Measurements from ENCODE around the gene PSMA5.

Gene PSMA5

DNA sequence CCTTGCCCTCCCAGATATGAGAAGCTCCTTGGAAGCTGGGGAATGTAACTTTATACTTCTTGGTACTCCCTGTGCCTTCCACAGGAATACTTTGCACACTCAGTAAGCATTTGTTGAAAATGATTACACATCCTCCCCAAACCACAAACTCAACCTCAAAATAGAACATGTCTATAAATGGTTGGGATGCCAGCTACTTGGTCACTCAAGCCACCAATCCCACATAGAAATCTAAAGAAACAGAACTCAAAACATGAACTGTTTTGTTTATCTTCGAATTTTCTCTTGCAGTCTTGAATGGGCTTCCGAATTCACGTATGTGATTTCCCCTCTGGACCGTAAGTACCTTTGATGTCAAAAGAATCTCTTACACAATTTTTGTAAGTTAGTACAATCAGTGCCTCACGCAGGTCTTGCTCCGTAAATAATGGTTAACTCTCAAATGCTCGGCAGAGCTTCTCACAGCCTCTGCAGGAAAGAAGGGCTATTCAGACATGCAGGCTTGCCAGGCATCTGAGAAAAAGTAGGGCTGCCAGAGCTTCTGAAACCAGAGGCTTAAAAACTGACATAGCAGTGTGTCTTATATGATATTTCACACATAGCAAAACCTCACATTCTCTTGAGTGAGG is 55.4 kb downstream of the PSMA5 start:
- in situ Hi-C loops (cut with MboI; ENCODE audit: low sequenced_read_pairs): no loop called here

DNA sequence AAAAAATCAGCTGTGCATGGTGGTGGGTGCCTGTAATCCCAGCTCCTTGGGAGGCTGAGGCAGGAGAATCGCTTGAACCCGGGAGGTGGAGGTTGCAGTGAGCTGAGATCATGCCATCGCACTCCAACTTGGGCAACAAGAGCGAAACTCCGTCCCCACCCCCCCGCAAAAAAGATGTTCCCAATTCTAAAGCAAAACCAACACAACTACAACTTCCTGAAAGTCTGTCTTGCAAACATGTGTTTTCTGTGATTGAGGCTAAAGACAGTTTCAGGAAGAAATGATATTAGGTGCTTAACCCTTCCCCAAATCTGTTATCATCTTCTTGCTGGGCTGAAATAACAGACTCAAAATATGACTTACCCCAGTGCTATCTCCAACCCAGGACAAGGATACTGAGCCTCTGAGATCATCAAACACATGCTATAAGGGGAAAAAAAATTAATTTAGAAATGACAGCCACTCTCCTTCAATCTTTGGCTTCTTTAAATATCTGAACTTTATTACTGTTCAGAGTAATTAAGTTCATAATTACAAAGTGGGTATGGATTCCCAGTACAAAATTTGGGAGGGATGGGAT is 57.0 kb downstream of the PSMA5 start:
- in situ Hi-C loops (cut with MboI; ENCODE audit: low sequenced_read_pairs): no loop called here

DNA sequence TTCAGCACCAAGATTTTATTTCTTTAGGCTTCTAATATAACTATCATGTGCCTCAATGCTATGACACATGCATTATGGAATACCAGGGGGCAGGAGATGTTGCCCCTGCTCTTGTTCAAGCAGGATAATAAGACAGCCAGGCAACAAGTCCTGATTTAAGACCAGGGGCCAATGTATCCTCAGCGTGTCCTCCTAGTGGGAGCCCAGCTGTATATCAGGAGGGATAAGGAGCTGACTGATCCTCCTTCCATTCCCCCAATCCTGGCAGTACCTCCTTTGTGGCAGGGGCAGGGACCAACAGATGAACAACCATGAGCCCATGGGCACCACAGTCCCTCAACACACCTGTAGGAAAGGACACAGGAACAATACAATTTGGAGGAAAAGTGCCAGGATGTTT is 57.8 kb downstream of the PSMA5 start:
- in situ Hi-C loops (cut with MboI; ENCODE audit: low sequenced_read_pairs): no loop called here

DNA sequence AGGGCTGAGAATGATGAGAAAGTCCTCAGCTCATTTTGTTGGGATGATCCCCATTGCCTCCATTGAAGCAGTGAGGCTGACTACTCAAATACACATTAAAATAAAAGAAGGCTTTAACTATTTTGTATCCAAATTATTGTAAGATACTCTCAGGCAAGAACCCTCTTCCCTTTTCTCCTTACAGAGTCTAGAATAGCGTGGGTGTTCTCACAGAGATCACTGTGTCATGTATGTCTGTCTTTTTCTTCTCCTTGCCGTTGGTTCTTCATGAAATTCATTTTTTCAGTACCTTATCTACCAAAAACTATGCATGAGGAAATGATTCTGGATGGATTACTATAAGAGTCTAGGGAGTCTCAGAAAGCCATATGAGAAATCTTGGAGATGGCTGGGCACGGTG is 58.6 kb downstream of the PSMA5 start:
- in situ Hi-C loops (cut with MboI; ENCODE audit: low sequenced_read_pairs): no loop called here

DNA sequence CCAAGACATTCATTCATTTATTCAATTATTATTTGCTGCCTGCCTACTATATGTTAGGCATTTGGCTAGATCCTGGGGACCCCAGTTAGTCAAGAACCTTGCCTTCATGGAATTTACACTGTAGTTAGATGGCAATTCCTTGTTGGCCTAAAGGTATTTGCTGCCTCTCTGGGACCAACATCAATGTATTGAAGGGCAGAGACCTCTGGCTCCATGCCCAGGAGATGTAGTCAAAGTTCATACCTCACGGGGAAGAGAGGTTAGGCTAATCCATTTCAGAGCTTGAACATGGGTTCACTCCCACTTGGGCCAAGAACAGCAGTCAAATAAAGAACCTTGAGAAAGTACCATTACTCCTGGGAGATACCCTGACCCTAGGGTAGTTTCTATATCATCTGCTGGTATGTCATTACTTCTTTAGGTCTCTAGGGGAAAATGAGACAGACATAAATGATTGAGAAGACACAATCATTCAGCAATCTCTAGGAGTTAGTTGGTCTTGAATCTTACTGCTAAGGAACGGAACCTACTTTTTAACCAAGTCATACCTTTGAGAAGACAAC is 60.5 kb downstream of the PSMA5 start:
- in situ Hi-C loops (cut with MboI; ENCODE audit: low sequenced_read_pairs): no loop called here

DNA sequence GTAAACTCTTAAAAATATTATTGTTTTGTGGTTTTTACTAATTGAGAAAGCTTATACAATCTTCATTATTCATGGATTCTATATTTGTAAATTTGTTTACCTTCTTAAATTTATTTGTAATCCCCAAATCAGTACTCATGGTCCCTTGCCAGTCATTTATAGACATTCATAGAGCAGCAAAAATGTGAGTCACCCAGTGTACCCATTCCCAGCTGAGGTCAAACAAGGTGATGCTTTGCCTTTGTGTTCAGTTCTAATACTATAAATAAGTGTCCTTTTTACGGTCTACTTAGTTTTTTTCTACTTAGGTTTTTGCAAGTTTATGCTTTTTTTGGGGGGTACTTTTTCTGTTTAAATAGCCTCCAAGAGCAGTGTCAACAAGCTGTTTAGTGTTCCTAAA is 64.6 kb downstream of the PSMA5 start:
- in situ Hi-C loops (cut with MboI; ENCODE audit: low sequenced_read_pairs): no loop called here

DNA sequence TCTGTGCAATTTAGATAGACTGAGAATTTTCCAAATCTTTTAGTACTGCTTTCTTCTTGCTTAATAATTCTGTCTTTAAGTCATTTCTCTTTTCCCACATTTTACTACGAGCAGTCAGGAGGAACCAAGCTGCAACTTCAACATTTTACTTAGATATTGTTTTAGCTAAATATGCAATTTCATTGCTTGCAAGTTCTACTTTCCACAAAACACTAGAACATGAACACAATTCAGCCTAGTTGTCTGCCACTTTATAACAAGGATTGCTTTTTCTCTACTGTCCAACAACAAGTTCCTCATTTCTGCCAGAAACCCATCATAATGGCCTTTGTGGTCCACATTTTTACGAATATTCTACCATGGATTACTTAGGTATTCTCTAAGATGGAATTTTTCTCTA is 65.2 kb downstream of the PSMA5 start:
- in situ Hi-C loops (cut with MboI; ENCODE audit: low sequenced_read_pairs): no loop called here

DNA sequence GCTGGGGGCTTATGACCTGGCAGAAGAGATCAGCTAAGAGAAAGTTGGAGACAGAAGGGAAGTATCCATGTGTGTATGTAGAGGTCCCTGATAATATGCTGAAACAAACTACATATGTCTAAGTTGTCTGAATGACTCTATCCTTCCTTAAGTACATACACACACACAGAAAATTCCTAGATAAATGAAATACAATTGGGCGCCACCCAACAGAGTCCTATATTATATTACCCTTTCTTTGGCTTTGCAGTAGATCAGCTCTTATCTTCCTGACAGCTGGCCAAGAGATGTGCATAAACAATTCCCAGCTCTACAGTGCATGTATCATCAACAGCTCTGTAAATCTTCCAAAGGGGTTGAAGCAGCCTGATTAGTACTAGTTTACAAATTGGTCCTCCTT is 68.6 kb downstream of the PSMA5 start:
- in situ Hi-C loops (cut with MboI; ENCODE audit: low sequenced_read_pairs): no loop called here

DNA sequence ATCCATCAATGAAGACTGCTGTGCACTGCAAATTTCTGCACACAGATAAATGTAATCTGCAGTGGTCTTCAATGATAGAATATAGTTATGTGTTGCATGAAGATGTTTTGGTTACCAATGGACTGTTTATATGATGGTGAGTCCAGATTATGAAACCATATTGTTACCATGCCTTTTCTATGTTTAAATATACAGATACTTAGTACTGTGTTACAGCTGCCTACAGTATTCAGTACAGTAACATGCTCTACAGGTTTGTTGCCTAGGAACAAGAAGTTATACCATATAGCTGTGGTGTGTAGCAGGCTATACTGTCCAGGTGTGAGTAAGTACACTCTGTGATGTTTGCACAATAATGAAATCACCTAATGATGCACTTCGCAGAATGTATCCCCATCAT is 69.3 kb downstream of the PSMA5 start:
- in situ Hi-C loops (cut with MboI; ENCODE audit: low sequenced_read_pairs): no loop called here

DNA sequence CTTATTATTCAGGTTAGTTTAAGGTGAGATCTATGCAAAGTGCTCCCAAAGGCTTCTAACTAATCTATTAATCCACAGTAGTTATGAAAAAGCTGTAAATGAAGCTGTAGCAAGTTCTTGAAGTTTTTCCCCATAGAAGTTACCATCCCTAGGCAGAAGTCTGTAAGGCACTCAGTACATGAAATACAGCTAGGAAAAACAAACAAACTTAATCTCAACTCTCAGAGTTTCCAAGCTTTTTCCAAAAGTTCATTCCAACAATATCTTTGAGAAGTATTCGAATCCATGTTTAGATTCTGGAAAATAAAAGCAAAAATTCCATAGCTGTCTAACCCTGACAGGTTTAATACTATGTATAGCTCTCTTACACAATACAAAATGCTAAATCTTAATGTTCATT is 69.7 kb downstream of the PSMA5 start:
- in situ Hi-C loops (cut with MboI; ENCODE audit: low sequenced_read_pairs): no loop called here

DNA sequence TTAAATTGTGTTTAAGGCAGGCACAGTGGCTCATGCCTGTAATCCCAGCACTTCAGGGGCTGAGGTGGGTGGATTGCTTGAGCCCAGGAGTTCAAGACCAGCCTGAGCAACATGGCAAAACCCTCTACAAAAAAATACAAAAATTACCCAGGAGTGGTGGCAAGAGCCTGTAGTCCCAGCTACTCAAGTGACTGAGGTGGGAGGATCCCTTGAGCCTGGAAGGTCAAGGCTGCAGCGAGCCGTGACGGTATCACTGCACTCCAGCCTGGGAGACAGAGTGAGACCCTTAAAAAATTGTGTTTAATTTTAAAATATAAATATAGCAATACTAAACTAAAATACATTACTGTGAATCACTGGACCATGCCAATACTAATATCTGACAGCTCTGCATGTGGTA is 71.3 kb downstream of the PSMA5 start:
- in situ Hi-C loops (cut with MboI; ENCODE audit: low sequenced_read_pairs): no loop called here

DNA sequence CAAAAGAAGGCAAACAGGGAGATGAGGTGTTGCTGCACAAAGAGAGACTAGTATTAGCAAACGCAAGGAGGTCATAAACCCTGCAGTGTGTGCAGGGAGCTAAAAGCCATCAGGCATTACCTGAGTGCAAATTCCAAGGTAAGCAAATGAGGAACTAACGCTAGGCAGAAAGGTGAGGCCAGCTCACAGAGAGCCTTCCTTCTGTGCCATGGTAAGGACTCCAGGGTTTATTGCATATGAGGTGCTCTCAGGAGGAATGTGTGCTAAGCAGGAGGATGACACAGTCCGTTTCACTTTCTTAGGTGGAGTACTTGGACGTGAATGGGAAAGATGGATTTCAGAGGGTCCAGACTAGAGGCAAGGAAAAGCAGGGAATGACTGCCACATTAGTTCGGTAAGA is 74.8 kb downstream of the PSMA5 start:
- in situ Hi-C loops (cut with MboI; ENCODE audit: low sequenced_read_pairs): no loop called here

DNA sequence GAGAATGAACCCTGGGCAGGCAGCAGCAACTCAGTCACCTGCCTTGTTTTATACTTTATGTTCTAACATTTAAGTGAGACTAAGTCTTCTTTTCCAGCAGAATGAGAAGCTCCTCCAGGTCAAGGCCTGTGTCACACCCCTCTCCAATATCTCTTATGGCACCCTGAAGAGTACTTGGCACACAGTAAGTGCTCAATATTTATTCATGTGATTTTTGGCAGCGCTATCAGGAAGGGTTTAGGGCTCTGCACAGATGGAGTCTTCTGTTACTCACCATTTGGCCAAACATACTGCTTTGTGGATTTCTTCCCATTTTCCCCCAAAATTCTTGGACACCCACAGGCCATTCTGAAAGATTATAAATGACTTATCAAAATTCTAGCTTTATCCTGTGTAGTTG is 75.6 kb downstream of the PSMA5 start:
- in situ Hi-C loops (cut with MboI; ENCODE audit: low sequenced_read_pairs): no loop called here

DNA sequence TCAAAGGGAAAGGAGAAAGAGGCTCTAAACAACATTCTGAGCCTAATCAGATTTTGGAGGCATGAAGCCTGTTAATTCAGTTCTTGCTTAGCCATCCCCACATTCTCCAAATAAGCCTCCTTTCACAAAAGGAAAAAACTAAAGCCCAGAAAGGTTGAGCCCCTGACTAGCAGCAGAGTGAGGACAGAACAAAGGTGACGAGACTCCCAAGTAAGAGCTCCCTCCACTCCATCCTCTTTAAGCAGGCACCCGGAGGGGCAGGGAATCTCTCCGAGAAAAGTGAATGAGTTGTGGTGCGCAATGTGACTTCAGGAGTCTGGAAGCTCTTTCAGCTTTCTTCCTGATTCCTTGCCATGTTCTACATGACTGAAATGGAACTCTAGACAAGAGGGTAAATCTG is 76.1 kb downstream of the PSMA5 start:
- in situ Hi-C loops (cut with MboI; ENCODE audit: low sequenced_read_pairs): no loop called here
